Endodermal cell (in vitro differentiated cells): ENCODE results near the gene DVL3. TPM values are rescaled to one million over a fixed set of nuclear protein-coding genes. Genes with fewer than 3 reads are reported as not detected.

ENCODE experiments used
- DNase-seq: peaks from one replicate; pipeline ENCODE4 v3.0.0-alpha.2; 2017
- H3K27ac ChIP-seq: 2 replicates; pipeline ENCODE4 v1.5.1; 2013; ENCODE audit warnings: mild to moderate bottlenecking, low read depth, low read length, moderate library complexity
- H3K27me3 ChIP-seq: 2 replicates; pipeline ENCODE4 v1.6.1; 2013; ENCODE audit warnings: mild to moderate bottlenecking, low read length, moderate library complexity; ENCODE audit not compliant: insufficient read depth, control insufficient read depth, poor library complexity, severe bottlenecking
- H3K36me3 ChIP-seq: 2 replicates; pipeline ENCODE4 v1.7.0; 2013; ENCODE audit warnings: mild to moderate bottlenecking, low read length, moderate library complexity; ENCODE audit not compliant: control insufficient read depth, insufficient read depth
- H3K4me1 ChIP-seq: one replicate; pipeline ENCODE4 v1.7.0; 2013; ENCODE audit warnings: low read length; ENCODE audit not compliant: control insufficient read depth, insufficient read depth
- H3K4me3 ChIP-seq: 2 replicates; pipeline ENCODE4 v1.5.1; 2013; ENCODE audit warnings: mild to moderate bottlenecking, low read length, moderate library complexity
- H3K9ac ChIP-seq: 2 replicates; pipeline ENCODE4 v1.6.1; 2013; ENCODE audit warnings: mild to moderate bottlenecking, low read length, moderate library complexity; ENCODE audit not compliant: poor library complexity, severe bottlenecking; ENCODE audit errors: extremely low read depth
- H3K9me3 ChIP-seq: 2 replicates; pipeline ENCODE4 v1.6.1; 2013; ENCODE audit warnings: mild to moderate bottlenecking, low read length, moderate library complexity; ENCODE audit not compliant: control insufficient read depth
- H3K27ac Mint-ChIP-seq: 2 replicates; pipeline ENCODE4 v1.8.0; 2020; ENCODE audit warnings: mixed read lengths
- H3K27me3 Mint-ChIP-seq: 2 replicates; pipeline ENCODE4 v1.8.0; 2021; ENCODE audit warnings: mild to moderate bottlenecking, mixed read lengths; ENCODE audit not compliant: insufficient read depth
- H3K36me3 Mint-ChIP-seq: 2 replicates; pipeline ENCODE4 v1.8.0; 2020; ENCODE audit warnings: low read depth, mixed read lengths
- H3K4me1 Mint-ChIP-seq: 2 replicates; pipeline ENCODE4 v1.8.0; 2020; ENCODE audit warnings: mixed read lengths
- H3K4me3 Mint-ChIP-seq: 2 replicates; pipeline ENCODE4 v1.8.0; 2020; ENCODE audit warnings: mild to moderate bottlenecking, moderate library complexity, mixed read lengths
- H3K9me3 Mint-ChIP-seq: 2 replicates; pipeline ENCODE4 v1.8.0; 2020; ENCODE audit warnings: mild to moderate bottlenecking, mixed read lengths
- CTCF ChIP-seq: fragments of 200-600 bp; sonication (generic); conservative IDR thresholded peaks from 2 replicates; pipeline ENCODE4 v1.5.0; 2021; ENCODE audit warnings: antibody characterized with exemption, mild to moderate bottlenecking
- WGBS, 2 experiments: methylation state at CpG; one replicate each; pipeline versions ENCODE4 v1.1.5 to v1.1.7; 2013; ENCODE audit warnings: missing lambda C conversion rate in 2 of 2, mixed read lengths in 1 of 2; ENCODE audit not compliant: insufficient coverage in 1 of 2, insufficient read length in 1 of 2; 5-methylcytosine and 5-hydroxymethylcytosine counted together
- total RNA-seq, 2 donors: library from RNA; stranded (reverse); fragmentation: NEBNext Ultra II Directional in 1 of 2; extraction: Animal tissue kit (Norgen Biotek cat#: 25700) in 1 of 2; gene quantifications; 2 replicates in 1 of 2; 3 replicates in 1 of 2; pipeline ENCODE4 v1.2.1, GENCODE V29; 2021

Gene DVL3
- total RNA-seq, 2 donors from 2014 or later: 90.5 to 95.1 TPM

GRCh38 chr3:184165543-184165942, 10.4 kb downstream of the DVL3 start:
- H3K4me1 Mint-ChIP-seq: no peaks in the 10 kb centered on the region
- Histone ChIP-seq H3K27me3 (no peaks in the 10 kb centered on the region), H3K4me1 (no peaks in the 10 kb centered on the region), H3K36me3 (peaks cover 65% of the 10 kb centered on the region), H3K4me3 (no peak overlapping the region), H3K9me3 (no peaks in the 10 kb centered on the region), H3K27ac (no peak overlapping the region), H3K9ac (no peak overlapping the region)
- no peaks in the 10 kb centered on the region for H3K27me3 Mint-ChIP-seq
- H3K4me3 Mint-ChIP-seq: no peak overlapping the region
- H3K27ac Mint-ChIP-seq: no peak overlapping the region
- H3K36me3 Mint-ChIP-seq: peaks cover 56% of the 10 kb centered on the region
- H3K9me3 Mint-ChIP-seq: no peaks in the 10 kb centered on the region
- no peak for TF ChIP-seq CTCF
- 94 to 100% methylated on average over 2 to 3 of the region's 3 CpGs for WGBS, 2 experiments
- DNase-seq: no peak

GRCh38 chr3:184166671-184167070, 11.5 kb downstream of the DVL3 start:
- no peaks in the 10 kb centered on the region for H3K9me3 ChIP-seq
- Mint-ChIP-seq H3K27me3 (no peaks in the 10 kb centered on the region), H3K27ac (no peak overlapping the region), H3K36me3 (peaks cover 65% of the 10 kb centered on the region), H3K4me3 (no peak overlapping the region), H3K4me1 (no peaks in the 10 kb centered on the region), H3K9me3 (no peaks in the 10 kb centered on the region)
- H3K27ac ChIP-seq: no peak overlapping the region
- peak; percentile 29 for DNase-seq
- WGBS, 2 experiments: 94% methylated on average over 6 of the region's 6 CpGs; no CpG with 5 or more reads in 1 of the 2 experiments
- no peaks in the 10 kb centered on the region for H3K4me1 ChIP-seq
- peaks cover 68% of the 10 kb centered on the region for H3K36me3 ChIP-seq
- H3K27me3 ChIP-seq: no peaks in the 10 kb centered on the region
- no peak overlapping the region for H3K4me3 ChIP-seq
- H3K9ac ChIP-seq: no peak overlapping the region
- no peak for TF ChIP-seq CTCF

- Histone ChIP-seq H3K4me1 (no peaks in the 10 kb centered on the region), H3K36me3 (peaks cover 79% of the 10 kb centered on the region), H3K27me3 (no peaks in the 10 kb centered on the region), H3K9ac (no peak overlapping the region), H3K9me3 (no peaks in the 10 kb centered on the region), H3K27ac (no peak overlapping the region), H3K4me3 (no peak overlapping the region)
- peak; percentile 16 for DNase-seq
- Mint-ChIP-seq H3K4me3 (no peak overlapping the region), H3K4me1 (no peaks in the 10 kb centered on the region), H3K27me3 (no peaks in the 10 kb centered on the region), H3K36me3 (peaks cover 72% of the 10 kb centered on the region), H3K27ac (no peak overlapping the region), H3K9me3 (no peaks in the 10 kb centered on the region)
- no peak for TF ChIP-seq CTCF
- WGBS, 2 experiments: 96 to 97% methylated on average over 7 to 8 of the region's 8 CpGs
Observed at GRCh38 chr3:184167786-184168185, 12.6 kb downstream of the DVL3 start.
